Breast epithelium (tissue), 4 donors: ENCODE results near the gene CELF5. TPM values are rescaled to one million over a fixed set of nuclear protein-coding genes. Genes with fewer than 3 reads are reported as not detected.

Source experiments
- DNase-seq, 2 donors: peaks; one replicate each; pipeline ENCODE4 v3.0.0-alpha.2; 2019; ENCODE audit warnings: low spot score in 2 of 2
- H3K27ac ChIP-seq, 2 donors: fragments of 200-600 bp; sonication (generic) in 1 of 2; one replicate each; pipeline ENCODE4 v1.5.1; 2016 to 2019; ENCODE audit warnings: mild to moderate bottlenecking in 1 of 2
- H3K27me3 ChIP-seq, 2 donors: fragments of 200-600 bp; sonication (generic) in 1 of 2; one replicate each; pipeline versions ENCODE4 v1.5.1 to v1.6.0; 2017 to 2019; ENCODE audit warnings: control low read depth in 1 of 2, mild to moderate bottlenecking in 1 of 2
- H3K36me3 ChIP-seq: fragments of 200-600 bp; one replicate; pipeline ENCODE4 v1.5.1; 2019
- H3K4me1 ChIP-seq, 2 donors: fragments of 200-600 bp; sonication (generic); one replicate each; pipeline ENCODE4 v1.5.1; 2016 to 2019; ENCODE audit warnings: control low read depth in 1 of 2
- H3K4me3 ChIP-seq, 3 donors: fragments of 200-600 bp; sonication (generic); 1 replicate in 2 of 3; 2 replicates in 1 of 3; pipeline ENCODE4 v1.5.1; 2016 to 2019; ENCODE audit warnings: mild to moderate bottlenecking in 3 of 3, moderate library complexity in 2 of 3
- H3K9me3 ChIP-seq, 2 donors: fragments of 200-600 bp; sonication (generic) in 1 of 2; one replicate each; pipeline ENCODE4 v1.5.1; 2016 to 2019; ENCODE audit warnings: control low read depth in 1 of 2
- POLR2A ChIP-seq: fragments of 450-650 bp; IDR thresholded peaks from one replicate; pipeline ENCODE4 v1.6.1; 2016; ENCODE audit warnings: antibody characterized with exemption, mild to moderate bottlenecking, moderate library complexity
- POLR2AphosphoS5 ChIP-seq, 3 donors: sonication (generic); formaldehyde crosslinking; IDR thresholded peaks; one replicate each; pipeline ENCODE4 v1.6.1; 2017; ENCODE audit warnings: antibody characterized with exemption in 3 of 3
- intact Hi-C: fragments of 100-400 bp; cut with DNase I; formaldehyde crosslinking; loops from one replicate; pipeline ENCODE4 v1.15.1; 2023; ENCODE audit warnings: low total_unique reads
- total RNA-seq, 3 donors: library from RNA; depleted of rRNA; stranded (reverse); fragments of >200 nt; gene quantifications; one replicate each; pipeline ENCODE4 v1.1.0, GENCODE V29; 2016
- TF ChIP-seq, protein P1 (sequence below), 3 donors: fragments of 450-650 bp; IDR thresholded peaks; one replicate each; pipeline ENCODE4 v1.5.1; 2016 to 2017; ENCODE audit warnings: antibody characterized with exemption in 3 of 3, mild to moderate bottlenecking in 3 of 3, moderate library complexity in 3 of 3

CELF5 gene
- total RNA-seq, 3 donors from 2014 or later = 0.33 to 0.59 TPM; not detected in 1

- peaks cover 0 to 4% of the 10 kb centered on the region in 2 donors for H3K27me3 ChIP-seq
- intact Hi-C loops = no loop called here
Observed at GRCh38 chr19:3282155-3282554, 57.7 kb downstream of the CELF5 start.

DNA sequence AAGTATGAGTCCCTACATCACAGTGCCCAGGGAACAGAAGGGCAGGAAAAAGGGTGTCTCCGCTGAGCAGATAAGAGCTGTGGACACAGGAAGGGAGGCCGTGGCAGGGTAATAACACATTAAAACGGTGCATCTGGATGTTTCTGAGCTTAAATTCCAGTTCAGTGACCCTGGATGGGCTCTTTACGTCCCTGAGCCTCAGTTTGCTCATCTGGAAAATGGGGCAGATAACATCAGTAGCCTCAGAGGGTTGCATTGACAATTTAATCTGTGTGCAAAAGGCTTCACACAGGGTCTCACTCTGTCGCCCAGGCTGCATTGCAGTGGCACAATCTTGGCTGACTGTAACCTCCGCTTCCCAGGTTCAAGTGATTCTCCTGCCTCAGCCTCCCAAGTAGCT is 58.1 kb downstream of the CELF5 start:
- Histone ChIP-seq H3K4me1 (no peaks in the 10 kb centered on the region), H3K27ac (no peak overlapping the region), H3K9me3 (no peaks in the 10 kb centered on the region), H3K27me3 (peaks cover 0 to 4% of the 10 kb centered on the region in 2 donors), H3K36me3 (no peaks in the 10 kb centered on the region), H3K4me3 (no peak overlapping the region)
- intact Hi-C loops = no loop called here
- DNase-seq = no peak
- no peak for TF ChIP-seq POLR2AphosphoS5 (IDR thresholded peaks at IDR 0.05)

More at GRCh38 chr19:3282155-3282554, 57.7 kb downstream of the CELF5 start:
- Histone ChIP-seq H3K9me3 (no peaks in the 10 kb centered on the region), H3K27ac (no peak overlapping the region), H3K36me3 (no peaks in the 10 kb centered on the region), H3K4me1 (no peaks in the 10 kb centered on the region), H3K4me3 (no peak overlapping the region)
- no peak for TF ChIP-seq POLR2AphosphoS5 (IDR thresholded peaks at IDR 0.05)
- TF ChIP-seq POLR2A = no peak
- DNase-seq = no peak

DNA sequence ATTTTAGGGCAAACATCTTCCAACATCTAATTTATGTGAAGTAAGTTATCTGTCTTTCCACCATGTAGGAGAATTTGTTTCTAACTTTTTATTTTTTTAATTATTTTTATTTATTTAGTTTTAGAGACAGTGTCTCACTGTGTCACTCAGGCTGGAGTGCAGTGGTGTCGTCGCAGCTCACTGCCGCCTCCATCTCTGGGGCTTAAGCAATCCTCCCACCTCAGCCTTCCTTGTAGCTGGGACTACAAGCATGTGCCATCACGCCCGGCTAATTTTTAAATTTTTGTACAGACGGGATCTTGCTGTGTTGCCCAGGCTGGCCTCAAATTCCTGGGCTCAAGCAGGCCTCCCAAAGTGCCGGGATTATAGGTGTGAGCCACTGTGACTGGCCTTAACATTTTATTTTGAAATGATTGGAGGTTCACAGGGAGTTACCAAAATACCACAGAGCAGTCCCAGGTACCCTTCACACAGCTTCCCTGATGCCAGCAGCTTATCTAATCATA is 58.8 kb downstream of the CELF5 start:
- no peaks in the 10 kb centered on the region for H3K9me3 ChIP-seq
- no peak overlapping the region for H3K27ac ChIP-seq
- intact Hi-C loops = no loop called here
- no peaks in the 10 kb centered on the region for H3K36me3 ChIP-seq
- DNase-seq = no peak
- H3K27me3 ChIP-seq = peaks cover 0 to 4% of the 10 kb centered on the region in 2 donors
- no peak overlapping the region for H3K4me3 ChIP-seq
- TF ChIP-seq, protein P1, sequence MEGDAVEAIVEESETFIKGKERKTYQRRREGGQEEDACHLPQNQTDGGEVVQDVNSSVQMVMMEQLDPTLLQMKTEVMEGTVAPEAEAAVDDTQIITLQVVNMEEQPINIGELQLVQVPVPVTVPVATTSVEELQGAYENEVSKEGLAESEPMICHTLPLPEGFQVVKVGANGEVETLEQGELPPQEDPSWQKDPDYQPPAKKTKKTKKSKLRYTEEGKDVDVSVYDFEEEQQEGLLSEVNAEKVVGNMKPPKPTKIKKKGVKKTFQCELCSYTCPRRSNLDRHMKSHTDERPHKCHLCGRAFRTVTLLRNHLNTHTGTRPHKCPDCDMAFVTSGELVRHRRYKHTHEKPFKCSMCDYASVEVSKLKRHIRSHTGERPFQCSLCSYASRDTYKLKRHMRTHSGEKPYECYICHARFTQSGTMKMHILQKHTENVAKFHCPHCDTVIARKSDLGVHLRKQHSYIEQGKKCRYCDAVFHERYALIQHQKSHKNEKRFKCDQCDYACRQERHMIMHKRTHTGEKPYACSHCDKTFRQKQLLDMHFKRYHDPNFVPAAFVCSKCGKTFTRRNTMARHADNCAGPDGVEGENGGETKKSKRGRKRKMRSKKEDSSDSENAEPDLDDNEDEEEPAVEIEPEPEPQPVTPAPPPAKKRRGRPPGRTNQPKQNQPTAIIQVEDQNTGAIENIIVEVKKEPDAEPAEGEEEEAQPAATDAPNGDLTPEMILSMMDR (IDR thresholded peaks at IDR 0.05) = no peak
- TF ChIP-seq POLR2AphosphoS5 (IDR thresholded peaks at IDR 0.05) (no peak), POLR2A (no peak)
- no peaks in the 10 kb centered on the region for H3K4me1 ChIP-seq

GRCh38 chr19:3283886-3284657 is 59.6 kb downstream of the CELF5 start:
- Histone ChIP-seq H3K27me3 (peaks cover 0 to 4% of the 10 kb centered on the region in 2 donors), H3K27ac (peak overlapping the region; percentile 23 to 83), H3K9me3 (no peaks in the 10 kb centered on the region), H3K4me1 (no peaks in the 10 kb centered on the region), H3K4me3 (peak overlapping the region in 2 of 3 donors; percentile 41 to 53), H3K36me3 (no peaks in the 10 kb centered on the region)
- no peak for DNase-seq
- intact Hi-C loops = no loop called here
- no peak for TF ChIP-seq POLR2AphosphoS5 (IDR thresholded peaks at IDR 0.05)
- no peak for TF ChIP-seq POLR2A
- TF ChIP-seq, protein P1 (IDR thresholded peaks at IDR 0.05) = no peak

DNA sequence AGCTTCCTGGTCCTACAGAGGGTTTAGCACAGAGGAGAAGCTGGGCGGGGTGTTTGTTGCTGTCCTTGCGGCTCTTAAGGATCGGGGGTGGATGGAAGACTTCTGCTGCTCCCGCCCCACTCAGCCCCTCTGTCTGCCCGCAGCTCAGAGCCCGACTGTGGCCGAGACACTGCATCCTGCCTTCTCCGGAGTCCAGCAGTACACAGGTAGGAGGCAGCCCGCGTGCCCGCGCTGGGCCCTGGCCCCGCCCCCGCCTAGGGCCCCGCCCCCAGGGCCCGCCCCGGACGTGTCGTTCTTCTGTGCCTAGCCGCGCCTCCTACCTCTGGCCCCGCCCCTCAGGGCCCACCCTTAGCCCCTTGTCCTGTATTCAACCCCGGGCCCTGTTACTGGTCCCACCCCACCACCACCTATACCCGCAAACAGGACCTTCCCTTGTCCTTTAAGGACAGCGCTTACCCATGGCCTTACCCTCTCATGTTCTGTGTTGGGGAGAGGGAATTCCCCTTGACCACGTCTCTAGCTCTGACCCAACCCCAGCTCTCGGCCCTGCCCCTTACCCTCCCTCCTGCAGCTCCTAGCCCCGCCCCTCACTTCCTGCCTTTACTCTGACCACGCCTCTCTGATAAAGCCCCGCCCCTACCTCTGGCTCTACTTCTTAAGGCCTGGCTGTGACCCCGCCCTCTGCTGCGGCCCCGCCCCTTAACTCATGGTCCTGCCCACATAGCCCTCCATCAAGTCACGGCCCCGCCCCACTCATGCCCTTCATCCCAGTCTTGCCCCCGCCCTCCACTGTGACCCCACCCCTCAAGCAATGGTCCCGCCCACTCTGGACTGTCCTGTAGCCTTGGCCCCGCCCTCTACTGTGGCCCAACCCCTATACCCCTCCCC is 60.5 kb downstream of the CELF5 start:
- no peaks in the 10 kb centered on the region for H3K36me3 ChIP-seq
- H3K4me1 ChIP-seq = no peaks in the 10 kb centered on the region
- peak overlapping the region in 2 of 3 donors; percentile 41 to 53 for H3K4me3 ChIP-seq
- H3K27ac ChIP-seq = peak overlapping the region; percentile 80 to 83
- peak; percentile 93 to 96 for DNase-seq
- intact Hi-C loops = no loop called here
- TF ChIP-seq, protein P1 (IDR thresholded peaks at IDR 0.05) = no peak
- no peak for TF ChIP-seq POLR2A
- no peak for TF ChIP-seq POLR2AphosphoS5 (IDR thresholded peaks at IDR 0.05)
- H3K27me3 ChIP-seq = peaks cover 0 to 7% of the 10 kb centered on the region in 2 donors
- no peaks in the 10 kb centered on the region for H3K9me3 ChIP-seq
